GM12872 (cell line): ENCODE results near the gene PRR5L.

Experiments used
- TF ChIP-seq, protein P1 (sequence below): IDR thresholded peaks from 3 replicates; pipeline ENCODE4 v1.5.1; 2011; ENCODE audit warnings: low read depth, mild to moderate bottlenecking, low read length, moderate library complexity; ENCODE audit not compliant: insufficient read depth

PRR5L gene

DNA sequence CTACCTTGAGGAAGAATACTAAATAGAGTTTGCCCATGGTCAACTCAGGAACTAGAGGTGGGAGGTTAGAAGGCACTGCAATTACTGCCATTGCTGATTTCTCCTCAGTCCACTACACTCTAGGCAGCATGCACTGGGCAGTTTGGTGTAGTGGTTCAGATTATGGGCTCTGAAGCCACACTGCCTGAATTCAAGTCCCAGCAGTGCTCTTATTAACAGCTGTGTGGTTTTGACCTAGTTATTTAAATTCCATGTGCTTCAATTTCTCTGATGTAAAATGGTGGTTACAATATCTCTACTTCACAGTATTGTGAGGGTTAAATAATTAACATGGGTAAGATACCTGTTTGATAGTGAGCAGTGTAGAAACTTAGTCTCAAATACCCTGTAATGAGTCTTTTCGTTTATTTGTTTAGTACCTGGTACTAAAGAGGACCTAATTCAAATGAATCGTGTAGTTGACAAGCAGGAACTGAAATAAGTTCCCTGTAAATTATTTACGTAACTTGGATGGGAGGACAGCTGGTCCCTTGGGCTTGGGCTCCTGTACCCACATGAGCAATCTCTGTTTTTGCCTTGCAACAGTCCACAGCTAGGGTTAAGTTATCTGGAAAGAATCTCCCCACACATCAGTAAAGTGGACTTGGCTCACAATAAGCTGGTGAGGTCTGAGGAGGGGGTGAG lies 17.8 kb downstream of the PRR5L start:
- TF ChIP-seq, protein P1, sequence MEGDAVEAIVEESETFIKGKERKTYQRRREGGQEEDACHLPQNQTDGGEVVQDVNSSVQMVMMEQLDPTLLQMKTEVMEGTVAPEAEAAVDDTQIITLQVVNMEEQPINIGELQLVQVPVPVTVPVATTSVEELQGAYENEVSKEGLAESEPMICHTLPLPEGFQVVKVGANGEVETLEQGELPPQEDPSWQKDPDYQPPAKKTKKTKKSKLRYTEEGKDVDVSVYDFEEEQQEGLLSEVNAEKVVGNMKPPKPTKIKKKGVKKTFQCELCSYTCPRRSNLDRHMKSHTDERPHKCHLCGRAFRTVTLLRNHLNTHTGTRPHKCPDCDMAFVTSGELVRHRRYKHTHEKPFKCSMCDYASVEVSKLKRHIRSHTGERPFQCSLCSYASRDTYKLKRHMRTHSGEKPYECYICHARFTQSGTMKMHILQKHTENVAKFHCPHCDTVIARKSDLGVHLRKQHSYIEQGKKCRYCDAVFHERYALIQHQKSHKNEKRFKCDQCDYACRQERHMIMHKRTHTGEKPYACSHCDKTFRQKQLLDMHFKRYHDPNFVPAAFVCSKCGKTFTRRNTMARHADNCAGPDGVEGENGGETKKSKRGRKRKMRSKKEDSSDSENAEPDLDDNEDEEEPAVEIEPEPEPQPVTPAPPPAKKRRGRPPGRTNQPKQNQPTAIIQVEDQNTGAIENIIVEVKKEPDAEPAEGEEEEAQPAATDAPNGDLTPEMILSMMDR, result no peak

DNA sequence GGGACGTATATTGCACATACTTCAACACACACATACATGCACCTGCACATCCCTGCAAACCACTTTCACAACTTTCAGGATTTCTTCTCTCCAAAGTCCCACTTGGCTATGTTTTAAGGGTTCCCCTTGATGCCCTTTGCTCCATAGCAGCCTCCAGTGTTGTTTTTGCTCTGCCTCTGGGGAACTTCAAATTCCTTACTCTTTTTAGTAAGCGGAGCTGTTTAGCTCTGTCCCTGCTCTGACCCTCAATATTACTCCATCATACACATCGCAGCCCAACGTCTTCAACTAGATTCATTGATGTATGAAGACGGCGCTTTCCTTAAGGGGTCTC lies 18.3 kb downstream of the PRR5L start:
- TF ChIP-seq, protein P1, result no peak

DNA sequence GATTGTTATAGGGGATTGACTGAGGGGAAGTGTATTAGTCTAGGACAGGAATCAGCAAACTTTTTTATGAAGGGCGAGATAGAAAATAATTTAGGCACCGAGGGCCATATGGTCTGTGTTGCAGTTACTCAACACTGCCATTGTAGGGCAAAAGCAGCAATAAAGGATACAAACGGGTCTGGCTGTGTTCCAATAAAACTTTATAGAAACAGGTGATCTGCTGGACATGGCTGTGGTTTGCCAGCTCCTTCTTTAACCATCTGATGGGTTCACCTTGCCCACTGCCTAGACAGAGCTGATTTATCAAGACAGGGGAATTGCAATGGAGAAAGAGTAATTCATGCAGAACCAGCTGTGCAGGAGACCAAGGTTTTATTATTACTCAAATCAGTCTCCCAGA lies 20.0 kb downstream of the PRR5L start:
- TF ChIP-seq, protein P1, result no peak

DNA sequence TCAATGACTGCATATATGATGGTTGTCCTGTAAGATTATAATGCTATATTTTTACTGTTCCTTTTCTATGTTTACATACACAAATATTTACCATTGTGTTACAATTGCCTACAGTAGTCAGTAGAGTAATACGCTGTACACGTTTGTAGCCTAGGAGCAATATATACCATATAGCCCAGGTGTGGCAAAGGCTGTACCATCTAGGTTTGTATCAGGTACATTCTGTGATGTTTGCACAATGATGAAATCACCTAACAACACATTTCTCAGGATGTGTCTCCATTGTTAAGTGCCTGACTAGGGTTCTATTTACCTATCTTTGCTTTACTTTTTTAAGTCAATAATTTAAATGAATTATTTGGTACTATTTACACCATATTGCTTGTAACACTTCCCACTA lies 21.9 kb downstream of the PRR5L start:
- TF ChIP-seq, protein P1, result no peak

GRCh38 chr11:36326524-36327419 lies 30.7 kb downstream of the PRR5L start:
- TF ChIP-seq, protein P1, result no peak

GRCh38 chr11:36328966-36329673 lies 33.0 kb downstream of the PRR5L start:
- TF ChIP-seq, protein P1, result no peak

DNA sequence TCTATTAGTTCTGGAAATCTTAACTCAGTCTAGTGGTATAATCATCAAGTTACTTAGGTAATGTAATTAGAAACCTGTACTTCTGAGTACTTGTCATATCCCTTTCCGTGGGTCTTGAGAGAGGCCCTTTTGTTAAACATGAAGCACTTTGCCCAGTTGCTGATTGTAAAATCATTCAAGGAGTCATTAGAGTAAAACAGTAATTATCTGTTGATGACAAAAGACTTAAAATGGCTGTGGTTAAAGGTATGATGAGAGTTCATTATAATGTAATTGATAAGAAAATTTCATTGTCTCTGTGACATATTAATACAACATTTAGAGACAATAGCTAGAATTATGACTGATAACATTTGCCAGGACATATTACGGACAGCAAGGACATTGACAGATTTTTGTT lies 34.3 kb downstream of the PRR5L start:
- TF ChIP-seq, protein P1, result no peak
